GM12872 (cell line): Measurements from ENCODE around the gene CTRL.

ENCODE experiments used
- TF ChIP-seq, protein P1 (sequence below): IDR thresholded peaks from 3 replicates; pipeline ENCODE4 v1.5.1; 2011; ENCODE audit warnings: low read depth, mild to moderate bottlenecking, low read length, moderate library complexity; ENCODE audit not compliant: insufficient read depth

The CTRL gene

DNA sequence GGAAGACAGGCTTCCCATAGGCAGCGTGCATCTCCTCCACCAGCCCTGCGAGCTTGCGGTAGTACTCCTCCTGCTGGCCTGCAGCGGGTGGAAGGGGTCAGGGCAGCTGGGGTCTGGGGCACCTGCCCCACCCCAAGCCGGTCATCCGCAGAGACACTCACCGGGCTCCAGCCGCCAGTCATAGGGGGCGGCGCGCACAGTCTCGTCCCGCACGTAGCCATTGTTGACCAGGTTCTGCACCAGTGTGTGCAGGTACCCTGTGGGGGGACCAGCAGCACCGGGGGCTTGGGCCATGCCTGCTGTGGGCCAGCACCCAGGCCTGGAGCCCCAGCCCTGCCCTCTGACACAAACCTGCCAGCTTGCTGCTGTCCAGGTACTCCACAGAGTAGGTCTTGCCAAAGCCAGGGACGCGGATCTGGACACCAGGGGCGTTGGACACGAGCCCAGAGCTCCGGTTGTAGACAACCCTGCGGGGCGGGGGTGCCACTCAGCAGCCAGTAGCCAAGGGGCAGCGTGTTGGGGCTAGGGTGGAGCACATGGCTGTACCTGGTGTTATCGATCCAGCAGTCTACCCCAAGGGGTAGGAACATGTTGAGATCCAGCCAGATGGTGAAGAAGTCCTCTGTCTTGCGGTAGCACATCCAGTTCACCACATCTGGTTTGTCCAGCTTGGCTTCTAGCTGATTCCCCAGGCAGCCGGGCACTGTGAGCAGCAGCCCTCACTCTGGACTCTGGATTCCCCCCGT is 11.0 kb upstream of the CTRL start:
- TF ChIP-seq, protein P1, sequence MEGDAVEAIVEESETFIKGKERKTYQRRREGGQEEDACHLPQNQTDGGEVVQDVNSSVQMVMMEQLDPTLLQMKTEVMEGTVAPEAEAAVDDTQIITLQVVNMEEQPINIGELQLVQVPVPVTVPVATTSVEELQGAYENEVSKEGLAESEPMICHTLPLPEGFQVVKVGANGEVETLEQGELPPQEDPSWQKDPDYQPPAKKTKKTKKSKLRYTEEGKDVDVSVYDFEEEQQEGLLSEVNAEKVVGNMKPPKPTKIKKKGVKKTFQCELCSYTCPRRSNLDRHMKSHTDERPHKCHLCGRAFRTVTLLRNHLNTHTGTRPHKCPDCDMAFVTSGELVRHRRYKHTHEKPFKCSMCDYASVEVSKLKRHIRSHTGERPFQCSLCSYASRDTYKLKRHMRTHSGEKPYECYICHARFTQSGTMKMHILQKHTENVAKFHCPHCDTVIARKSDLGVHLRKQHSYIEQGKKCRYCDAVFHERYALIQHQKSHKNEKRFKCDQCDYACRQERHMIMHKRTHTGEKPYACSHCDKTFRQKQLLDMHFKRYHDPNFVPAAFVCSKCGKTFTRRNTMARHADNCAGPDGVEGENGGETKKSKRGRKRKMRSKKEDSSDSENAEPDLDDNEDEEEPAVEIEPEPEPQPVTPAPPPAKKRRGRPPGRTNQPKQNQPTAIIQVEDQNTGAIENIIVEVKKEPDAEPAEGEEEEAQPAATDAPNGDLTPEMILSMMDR, result no peak

DNA sequence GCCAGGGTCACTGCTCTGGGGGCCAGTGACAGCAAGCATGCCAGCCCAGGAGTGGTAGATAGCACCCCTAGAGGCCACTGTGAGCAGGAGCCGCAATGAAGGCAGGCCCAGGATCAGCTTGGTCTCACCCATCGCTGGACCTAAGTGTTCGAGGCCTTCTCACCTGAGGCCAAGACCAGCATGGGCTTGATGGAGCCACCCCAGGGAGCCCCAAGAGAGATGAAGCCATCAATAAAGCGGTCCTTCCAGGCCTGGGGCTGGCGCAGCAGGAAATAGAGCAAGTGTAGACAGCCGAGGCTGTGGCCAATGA is 10.5 kb upstream of the CTRL start:
- TF ChIP-seq, protein P1, result peak; percentile 91

DNA sequence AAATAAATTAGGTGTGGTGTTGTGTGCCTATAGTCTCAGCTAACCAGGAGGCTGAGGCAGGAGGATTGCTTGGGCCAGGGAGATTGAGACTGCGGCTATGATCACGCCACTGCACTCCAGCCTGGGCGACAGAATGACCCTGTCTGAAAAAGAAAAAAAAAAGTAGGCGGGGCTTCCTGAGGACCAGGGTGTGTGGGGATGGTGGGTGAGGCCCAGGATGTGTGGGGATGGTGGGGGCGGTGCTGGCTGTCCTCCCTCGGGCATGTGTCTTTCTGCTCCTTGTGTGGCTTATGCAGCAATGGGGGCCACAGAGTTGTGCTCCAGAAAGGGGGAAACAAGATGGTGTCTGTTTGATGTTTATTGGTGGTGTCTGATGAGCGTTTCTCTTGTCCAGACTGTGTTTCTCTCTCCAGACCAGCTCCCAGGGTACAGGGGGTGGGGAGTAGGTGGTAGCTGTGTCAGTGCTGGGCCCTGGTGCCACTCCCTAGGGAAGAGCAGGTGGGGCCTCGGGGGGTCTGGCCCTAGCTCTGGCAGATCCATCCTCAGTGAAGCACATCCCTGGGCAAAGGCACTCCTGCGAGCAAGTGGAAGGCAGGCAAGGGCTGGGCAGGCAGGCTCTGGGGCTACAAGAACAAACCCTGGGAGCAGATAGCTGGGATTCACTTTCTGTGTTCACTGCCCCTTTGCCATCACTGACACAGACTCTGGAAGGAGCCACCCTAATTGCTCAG is 10.0 kb upstream of the CTRL start:
- TF ChIP-seq, protein P1, result no peak

DNA sequence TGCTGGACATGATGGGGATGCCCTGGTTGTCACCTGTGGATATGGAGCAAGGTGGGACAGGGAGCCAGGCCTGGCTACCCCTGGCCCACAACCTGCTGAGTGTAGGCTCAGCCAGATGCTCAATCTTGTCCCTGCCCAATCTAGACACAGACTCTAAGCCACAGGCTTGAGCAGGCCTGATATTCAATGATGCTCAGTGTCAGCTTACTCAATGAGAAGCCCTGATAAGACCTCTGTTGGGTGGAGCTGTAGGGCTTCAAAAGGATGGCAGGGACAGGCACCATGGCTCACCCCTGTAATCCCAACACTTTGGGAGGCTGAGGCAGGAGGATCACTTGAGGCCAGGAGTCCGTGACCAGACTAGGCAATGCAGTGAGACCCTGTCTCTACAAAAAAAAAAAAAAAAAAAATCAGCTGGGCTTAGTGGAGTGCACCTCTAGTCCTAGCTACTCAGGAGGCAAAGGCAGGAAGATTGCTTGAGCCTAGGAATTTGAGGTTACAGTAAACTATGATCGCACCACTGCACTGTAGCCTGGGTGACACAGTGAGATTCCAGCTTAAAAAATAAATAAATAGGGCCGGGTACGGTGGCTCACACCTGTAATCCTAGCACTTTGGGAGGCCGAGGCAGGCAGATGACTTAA is 8.9 kb upstream of the CTRL start:
- TF ChIP-seq, protein P1, result no peak

DNA sequence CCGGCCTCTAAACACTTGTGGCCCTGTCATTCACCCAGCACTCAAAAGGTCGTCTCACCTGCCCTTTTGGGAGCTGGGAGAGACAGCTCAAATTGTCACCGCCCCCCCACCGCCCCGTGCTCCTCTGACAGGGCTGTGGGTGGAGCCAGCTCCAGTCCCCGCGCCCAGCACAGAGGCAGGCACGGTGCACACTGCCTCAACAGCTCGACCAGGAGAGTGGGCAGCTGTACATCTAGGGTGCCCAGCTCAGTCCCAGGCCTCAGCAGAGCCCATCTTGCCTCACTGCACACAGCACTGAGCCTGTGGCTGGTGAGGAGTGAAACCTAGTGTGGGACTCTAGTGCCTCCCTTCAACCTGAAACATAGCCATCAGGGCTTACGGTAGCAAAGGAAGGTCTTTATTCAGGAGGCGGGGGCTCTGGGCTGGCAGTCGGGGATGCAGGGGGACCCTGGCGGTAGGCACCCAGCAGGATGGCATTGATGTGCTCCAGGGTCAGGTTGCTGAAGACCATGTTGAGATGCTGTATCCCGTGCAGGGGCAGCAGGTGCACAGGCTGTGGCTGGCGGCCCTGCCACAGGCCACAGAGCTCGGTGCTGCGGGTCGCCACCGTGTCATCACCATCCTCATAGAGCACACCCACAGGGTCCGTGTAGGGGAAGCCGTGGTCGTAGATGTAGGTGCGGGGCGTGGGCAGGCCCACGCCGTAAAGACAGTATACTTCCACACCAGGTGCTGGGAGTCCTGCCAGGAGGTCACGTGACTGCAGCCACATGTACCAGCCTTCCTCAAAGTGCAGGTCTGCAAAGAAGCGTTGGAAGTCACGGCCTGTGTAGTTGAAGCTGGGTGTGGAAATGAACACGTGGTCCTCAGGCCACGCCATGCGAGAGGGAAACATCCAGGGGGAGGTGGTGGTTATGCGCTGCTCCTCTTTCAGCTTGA is 8.1 kb upstream of the CTRL start:
- TF ChIP-seq, protein P1, result no peak

DNA sequence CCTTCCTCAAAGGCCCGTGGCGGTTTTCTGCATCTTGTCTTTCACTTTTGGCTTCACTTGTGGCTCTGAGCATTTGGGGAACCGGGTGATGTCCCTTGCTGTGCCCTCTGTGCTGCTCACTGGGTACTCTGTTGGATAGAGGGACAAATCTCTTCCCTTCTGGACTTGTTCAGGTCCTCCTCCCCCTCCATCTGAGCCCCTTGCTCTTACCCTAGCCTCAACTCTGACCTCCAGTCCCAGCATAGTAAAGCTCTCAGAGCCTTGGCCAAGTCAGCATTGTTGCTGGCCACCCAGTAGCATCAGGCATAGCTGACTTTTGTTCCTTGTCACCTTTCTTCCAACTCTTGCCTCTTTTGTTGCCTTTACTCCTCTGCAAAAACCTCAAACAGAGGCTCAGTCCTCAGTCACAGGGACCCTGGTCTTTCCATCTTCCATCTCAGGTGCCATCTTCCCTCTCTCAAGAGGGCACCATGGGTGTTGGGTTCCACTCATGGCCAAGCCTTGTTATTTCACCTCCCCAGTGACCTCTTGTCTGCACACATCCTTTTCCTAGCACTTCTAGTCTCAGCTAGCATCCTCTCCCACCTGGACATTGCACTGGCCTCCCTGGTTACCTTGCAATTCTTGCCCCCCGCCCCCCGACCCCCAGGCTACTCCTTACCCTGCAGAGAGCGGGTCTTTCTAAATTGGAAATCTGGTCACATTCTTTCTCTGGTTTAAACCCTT is 5.4 kb upstream of the CTRL start:
- TF ChIP-seq, protein P1, result no peak
